Activated T-helper 1 cell treated with Interleukin-2 at 50 U/mL for 16 hours (primary cell): Measurements from ENCODE around the gene ZNF567.

Experiments used
- DNase-seq: peaks from one replicate; pipeline ENCODE4 v3.0.0-alpha.2; 2020; ENCODE audit warnings: low read depth

ZNF567 gene

DNA sequence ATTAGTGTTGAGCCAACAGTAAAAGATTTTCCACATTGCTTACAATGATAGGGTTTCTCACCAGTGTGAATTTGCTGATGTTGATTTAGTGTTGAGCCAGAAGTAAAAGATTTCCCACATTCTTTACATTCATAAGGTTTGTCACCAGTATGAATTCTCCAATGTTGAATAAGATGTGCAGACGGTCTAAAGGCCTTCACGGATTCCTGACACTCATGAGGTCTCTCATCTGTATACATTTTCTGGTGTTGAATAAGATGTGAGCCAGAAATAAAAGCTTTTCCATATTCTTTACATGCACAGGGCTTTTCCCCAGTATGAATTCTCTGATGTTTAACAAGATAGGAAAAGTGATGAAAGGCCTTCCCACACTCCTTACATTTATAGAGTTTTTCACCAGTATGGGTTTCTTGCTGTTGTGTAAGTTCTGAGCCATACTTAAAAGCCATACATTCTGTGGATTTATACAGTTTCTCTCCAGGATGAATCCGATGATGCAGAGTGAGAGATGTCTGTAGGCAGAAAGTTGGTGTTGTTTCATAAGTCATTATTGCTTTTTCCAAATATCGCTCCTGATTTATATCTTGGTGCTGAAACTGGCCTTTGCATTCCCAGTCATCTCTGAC lies 62.8 kb downstream of the ZNF567 start:
- DNase-seq: no peak
